Measurements from ENCODE around the gene CDH4. TPM values are rescaled to one million over a fixed set of nuclear protein-coding genes. Genes with fewer than 3 reads are reported as not detected.

CDH4 gene
- total RNA-seq, 1 experiment from 2014 or later: 5.3 TPM

GRCh38 chr20:61964675-61965605 is 712.9 kb downstream of the CDH4 start:
- Mint-ChIP-seq H3K27ac (no peak overlapping the region), H3K27me3 (ENCODE audit: low read depth) (no peaks in the 10 kb centered on the region), H3K4me3 (no peak overlapping the region), H3K36me3 (no peaks in the 10 kb centered on the region), H3K9me3 (no peaks in the 10 kb centered on the region), H3K4me1 (peaks cover 12% of the 10 kb centered on the region)
- ChIA-PET POLR2A (no interaction called here), CTCF (no interaction called here)
- ATAC-seq: peak; percentile 6; the same call in 1 of the 2 replicates
- no peak for DNase-seq (ENCODE audit: low spot score)
- TF ChIP-seq ZNF219 (CRISPR knock-in tag; IDR thresholded peaks at IDR 0.05; ENCODE audit: borderline replicate concordance): no peak
- TF ChIP-seq, protein P1, sequence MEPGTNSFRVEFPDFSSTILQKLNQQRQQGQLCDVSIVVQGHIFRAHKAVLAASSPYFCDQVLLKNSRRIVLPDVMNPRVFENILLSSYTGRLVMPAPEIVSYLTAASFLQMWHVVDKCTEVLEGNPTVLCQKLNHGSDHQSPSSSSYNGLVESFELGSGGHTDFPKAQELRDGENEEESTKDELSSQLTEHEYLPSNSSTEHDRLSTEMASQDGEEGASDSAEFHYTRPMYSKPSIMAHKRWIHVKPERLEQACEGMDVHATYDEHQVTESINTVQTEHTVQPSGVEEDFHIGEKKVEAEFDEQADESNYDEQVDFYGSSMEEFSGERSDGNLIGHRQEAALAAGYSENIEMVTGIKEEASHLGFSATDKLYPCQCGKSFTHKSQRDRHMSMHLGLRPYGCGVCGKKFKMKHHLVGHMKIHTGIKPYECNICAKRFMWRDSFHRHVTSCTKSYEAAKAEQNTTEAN (CRISPR knock-in tag; IDR thresholded peaks at IDR 0.05): no peak
- TF ChIP-seq MYBL2 (CRISPR knock-in tag; IDR thresholded peaks at IDR 0.05): no peak

DNA sequence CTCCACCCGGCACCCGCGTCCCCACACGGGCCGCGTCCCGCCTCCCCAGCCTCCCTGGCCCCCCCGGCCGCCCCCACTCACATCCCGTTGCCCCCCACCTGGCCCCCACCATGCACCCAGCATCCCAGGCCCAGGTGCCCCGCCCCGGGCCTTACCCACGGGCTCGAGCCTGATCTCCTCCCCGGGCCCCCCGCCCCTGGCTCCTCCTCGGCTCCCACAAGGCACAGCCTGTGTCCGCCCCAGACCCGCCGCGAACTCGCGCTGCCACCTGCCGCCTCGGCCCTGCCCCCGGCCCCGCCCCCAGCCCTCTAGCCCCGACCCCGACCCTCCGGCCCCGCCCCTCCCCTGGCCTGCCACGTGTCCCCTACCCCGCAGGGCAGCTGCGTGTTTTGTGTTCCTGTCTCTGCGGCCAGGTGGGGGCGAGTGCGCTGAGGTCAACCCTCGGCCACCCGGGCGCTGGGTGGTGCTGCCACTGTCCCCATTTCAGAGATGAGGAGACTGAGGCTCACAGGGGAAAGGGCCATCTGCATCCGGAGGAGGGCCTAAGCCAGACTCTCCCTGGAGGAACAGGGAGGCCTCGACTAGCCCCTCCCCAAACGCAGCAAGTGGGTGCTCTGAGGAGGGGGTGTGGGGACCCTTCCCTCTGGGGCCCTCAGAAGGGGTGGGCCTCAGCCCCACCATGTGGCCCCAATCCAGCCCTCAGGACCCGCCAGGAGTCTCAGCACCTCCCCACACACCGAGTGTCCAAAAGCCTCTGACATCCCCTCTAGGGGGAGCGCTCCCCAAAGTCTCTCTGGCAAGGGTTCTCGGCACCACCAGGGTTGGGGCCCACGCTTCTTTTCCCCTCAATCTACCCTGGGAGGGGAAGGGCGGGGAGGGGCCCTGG is 713.8 kb downstream of the CDH4 start:
- peak overlapping the region; percentile 42; the same call in 1 of the 2 replicates for H3K4me3 Mint-ChIP-seq
- ChIA-PET POLR2A (no interaction called here), CTCF (no interaction called here)
- peak; percentile 47; the same call in 1 of the 2 replicates for TF ChIP-seq ZNF121 (CRISPR knock-in tag; IDR thresholded peaks at IDR 0.05)
- TF ChIP-seq GTF2I (CRISPR knock-in tag; conservative IDR thresholded peaks at IDR 0.05): peak; percentile 96
- TF ChIP-seq, protein P1 (CRISPR knock-in tag; IDR thresholded peaks at IDR 0.05): 0 out of 2 replicates have a peak, but pooled peaks have one; percentile 17
- no peak for TF ChIP-seq IRF2 (CRISPR knock-in tag; IDR thresholded peaks at IDR 0.05; ENCODE audit: borderline replicate concordance, low read depth)
- TF ChIP-seq, protein P2, sequence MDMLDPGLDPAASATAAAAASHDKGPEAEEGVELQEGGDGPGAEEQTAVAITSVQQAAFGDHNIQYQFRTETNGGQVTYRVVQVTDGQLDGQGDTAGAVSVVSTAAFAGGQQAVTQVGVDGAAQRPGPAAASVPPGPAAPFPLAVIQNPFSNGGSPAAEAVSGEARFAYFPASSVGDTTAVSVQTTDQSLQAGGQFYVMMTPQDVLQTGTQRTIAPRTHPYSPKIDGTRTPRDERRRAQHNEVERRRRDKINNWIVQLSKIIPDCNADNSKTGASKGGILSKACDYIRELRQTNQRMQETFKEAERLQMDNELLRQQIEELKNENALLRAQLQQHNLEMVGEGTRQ (CRISPR knock-in tag; IDR thresholded peaks at IDR 0.05): peak; percentile 45
- ATAC-seq (peak; percentile 67), DNase-seq (ENCODE audit: low spot score) (peak; percentile 71)
- peaks cover 12% of the 10 kb centered on the region for H3K4me1 Mint-ChIP-seq
- no peaks in the 10 kb centered on the region for H3K9me3 Mint-ChIP-seq
- no peaks in the 10 kb centered on the region for H3K27me3 Mint-ChIP-seq (ENCODE audit: low read depth)
- H3K36me3 Mint-ChIP-seq: no peaks in the 10 kb centered on the region
- H3K27ac Mint-ChIP-seq: no peak overlapping the region

DNA sequence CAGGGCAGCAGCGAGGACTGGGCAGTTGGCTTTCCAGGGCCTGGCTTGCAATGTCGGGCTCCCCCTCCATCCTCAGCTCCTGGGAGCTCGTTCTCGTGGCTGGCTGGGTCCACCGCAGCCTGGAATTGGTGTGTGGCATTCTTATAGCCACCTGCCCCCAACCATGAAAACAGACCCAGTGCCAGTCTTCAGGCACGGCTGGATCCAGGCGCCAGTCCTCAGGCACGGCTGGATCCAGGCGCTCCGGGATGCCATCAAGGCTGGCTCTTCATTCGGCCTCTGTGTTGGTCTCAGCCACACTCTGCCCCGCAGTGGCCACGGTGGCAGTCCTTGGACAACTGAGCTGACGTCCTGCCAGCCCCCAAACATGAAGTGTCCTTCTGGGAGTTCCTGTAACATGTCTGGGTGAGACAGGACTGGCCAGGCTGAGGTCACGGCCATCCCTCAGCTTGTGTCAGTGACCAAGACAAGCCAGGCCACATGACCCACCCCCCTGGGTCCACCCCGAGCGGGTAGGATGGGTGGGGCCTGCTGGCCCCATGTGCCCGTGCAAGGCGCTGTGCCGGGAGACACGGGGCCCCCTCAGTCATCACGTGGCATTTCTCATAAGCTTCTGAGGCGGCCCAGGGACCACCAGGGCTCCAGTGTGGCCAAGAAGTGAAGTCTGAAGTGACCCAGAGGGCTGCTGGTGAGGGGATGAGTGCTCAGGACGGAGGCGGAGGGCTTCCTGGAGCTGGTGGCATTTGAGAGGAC is 714.6 kb downstream of the CDH4 start:
- Mint-ChIP-seq H3K9me3 (no peaks in the 10 kb centered on the region), H3K4me1 (peaks cover 12% of the 10 kb centered on the region), H3K27me3 (ENCODE audit: low read depth) (no peaks in the 10 kb centered on the region), H3K4me3 (peak overlapping the region; percentile 22; the same call in 1 of the 2 replicates), H3K27ac (no peak overlapping the region), H3K36me3 (no peaks in the 10 kb centered on the region)
- no peak for ATAC-seq
- ChIA-PET POLR2A (no interaction called here), CTCF (interaction anchor here (0.8 kb wide), 1 partner anchor 44 kb away, joined by 3 read pairs; no protein-coding TSS in a partner anchor)
- TF ChIP-seq, protein P3, sequence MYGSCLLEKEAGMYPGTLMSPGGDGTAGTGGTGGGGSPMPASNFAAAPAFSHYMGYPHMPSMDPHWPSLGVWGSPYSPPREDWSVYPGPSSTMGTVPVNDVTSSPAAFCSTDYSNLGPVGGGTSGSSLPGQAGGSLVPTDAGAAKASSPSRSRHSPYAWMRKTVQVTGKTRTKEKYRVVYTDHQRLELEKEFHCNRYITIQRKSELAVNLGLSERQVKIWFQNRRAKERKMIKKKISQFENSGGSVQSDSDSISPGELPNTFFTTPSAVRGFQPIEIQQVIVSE (CRISPR knock-in tag; IDR thresholded peaks at IDR 0.05; ENCODE audit: borderline replicate concordance): no peak
- TF ChIP-seq, protein P4, sequence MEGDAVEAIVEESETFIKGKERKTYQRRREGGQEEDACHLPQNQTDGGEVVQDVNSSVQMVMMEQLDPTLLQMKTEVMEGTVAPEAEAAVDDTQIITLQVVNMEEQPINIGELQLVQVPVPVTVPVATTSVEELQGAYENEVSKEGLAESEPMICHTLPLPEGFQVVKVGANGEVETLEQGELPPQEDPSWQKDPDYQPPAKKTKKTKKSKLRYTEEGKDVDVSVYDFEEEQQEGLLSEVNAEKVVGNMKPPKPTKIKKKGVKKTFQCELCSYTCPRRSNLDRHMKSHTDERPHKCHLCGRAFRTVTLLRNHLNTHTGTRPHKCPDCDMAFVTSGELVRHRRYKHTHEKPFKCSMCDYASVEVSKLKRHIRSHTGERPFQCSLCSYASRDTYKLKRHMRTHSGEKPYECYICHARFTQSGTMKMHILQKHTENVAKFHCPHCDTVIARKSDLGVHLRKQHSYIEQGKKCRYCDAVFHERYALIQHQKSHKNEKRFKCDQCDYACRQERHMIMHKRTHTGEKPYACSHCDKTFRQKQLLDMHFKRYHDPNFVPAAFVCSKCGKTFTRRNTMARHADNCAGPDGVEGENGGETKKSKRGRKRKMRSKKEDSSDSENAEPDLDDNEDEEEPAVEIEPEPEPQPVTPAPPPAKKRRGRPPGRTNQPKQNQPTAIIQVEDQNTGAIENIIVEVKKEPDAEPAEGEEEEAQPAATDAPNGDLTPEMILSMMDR (IDR thresholded peaks at IDR 0.05): no peak
- no peak for TF ChIP-seq ZBTB21 (CRISPR knock-in tag; IDR thresholded peaks at IDR 0.05; ENCODE audit: borderline replicate concordance)
- TF ChIP-seq, protein P5, sequence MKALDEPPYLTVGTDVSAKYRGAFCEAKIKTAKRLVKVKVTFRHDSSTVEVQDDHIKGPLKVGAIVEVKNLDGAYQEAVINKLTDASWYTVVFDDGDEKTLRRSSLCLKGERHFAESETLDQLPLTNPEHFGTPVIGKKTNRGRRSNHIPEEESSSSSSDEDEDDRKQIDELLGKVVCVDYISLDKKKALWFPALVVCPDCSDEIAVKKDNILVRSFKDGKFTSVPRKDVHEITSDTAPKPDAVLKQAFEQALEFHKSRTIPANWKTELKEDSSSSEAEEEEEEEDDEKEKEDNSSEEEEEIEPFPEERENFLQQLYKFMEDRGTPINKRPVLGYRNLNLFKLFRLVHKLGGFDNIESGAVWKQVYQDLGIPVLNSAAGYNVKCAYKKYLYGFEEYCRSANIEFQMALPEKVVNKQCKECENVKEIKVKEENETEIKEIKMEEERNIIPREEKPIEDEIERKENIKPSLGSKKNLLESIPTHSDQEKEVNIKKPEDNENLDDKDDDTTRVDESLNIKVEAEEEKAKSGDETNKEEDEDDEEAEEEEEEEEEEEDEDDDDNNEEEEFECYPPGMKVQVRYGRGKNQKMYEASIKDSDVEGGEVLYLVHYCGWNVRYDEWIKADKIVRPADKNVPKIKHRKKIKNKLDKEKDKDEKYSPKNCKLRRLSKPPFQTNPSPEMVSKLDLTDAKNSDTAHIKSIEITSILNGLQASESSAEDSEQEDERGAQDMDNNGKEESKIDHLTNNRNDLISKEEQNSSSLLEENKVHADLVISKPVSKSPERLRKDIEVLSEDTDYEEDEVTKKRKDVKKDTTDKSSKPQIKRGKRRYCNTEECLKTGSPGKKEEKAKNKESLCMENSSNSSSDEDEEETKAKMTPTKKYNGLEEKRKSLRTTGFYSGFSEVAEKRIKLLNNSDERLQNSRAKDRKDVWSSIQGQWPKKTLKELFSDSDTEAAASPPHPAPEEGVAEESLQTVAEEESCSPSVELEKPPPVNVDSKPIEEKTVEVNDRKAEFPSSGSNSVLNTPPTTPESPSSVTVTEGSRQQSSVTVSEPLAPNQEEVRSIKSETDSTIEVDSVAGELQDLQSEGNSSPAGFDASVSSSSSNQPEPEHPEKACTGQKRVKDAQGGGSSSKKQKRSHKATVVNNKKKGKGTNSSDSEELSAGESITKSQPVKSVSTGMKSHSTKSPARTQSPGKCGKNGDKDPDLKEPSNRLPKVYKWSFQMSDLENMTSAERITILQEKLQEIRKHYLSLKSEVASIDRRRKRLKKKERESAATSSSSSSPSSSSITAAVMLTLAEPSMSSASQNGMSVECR (CRISPR knock-in tag; IDR thresholded peaks at IDR 0.05; ENCODE audit: borderline replicate concordance): no peak
- TF ChIP-seq JAZF1 (CRISPR knock-in tag; IDR thresholded peaks at IDR 0.05): no peak
- TF ChIP-seq GTF2I (CRISPR knock-in tag; conservative IDR thresholded peaks at IDR 0.05): 0 out of 2 replicates have a peak, but pooled peaks have one; percentile 9
- no peak for DNase-seq (ENCODE audit: low spot score)
